Stimulated activated CD4-positive, alpha-beta T cell treated with anti-CD3 and anti-CD28 coated beads, Interleukin-1b, Interleukin-23, amount 100 ng/mL, for 24 hours (primary cell): ENCODE results near the gene LIPA.
"Not testable (repeated sequence)": the region's sequence is repeated elsewhere in the genome, so short reads cannot be mapped to it uniquely, and the experiment has no call there.

Experiments used
- DNase-seq, 4 experiments: peaks; one replicate each; pipeline ENCODE4 v3.0.0-alpha.2; 2020; ENCODE audit warnings: low read depth in 4 of 4, low spot score in 1 of 4

Gene LIPA

GRCh38 chr10:89171263-89171872 lies 80.2 kb downstream of the LIPA start:
- no peak for DNase-seq

- not testable (repeated sequence) for DNase-seq
These were observed 83.1 kb downstream of the LIPA start for GRCh38 chr10:89168354-89168900.

- DNase-seq, result no peak
These were observed 83.7 kb downstream of the LIPA start for GRCh38 chr10:89167915-89168314.

GRCh38 chr10:89165923-89166322 lies 85.7 kb downstream of the LIPA start:
- no peak for DNase-seq

GRCh38 chr10:89164920-89165319 lies 86.7 kb downstream of the LIPA start:
- DNase-seq, result no peak

GRCh38 chr10:89164080-89164479 lies 87.5 kb downstream of the LIPA start:
- no peak for DNase-seq
